ENCODE results near the gene POC1A.
"Not testable (repeated sequence)": the region's sequence is repeated elsewhere in the genome, so short reads cannot be mapped to it uniquely, and the experiment has no call there.

Gene POC1A

GRCh38 chr3:52036829-52037228, 117.4 kb downstream of the POC1A start:
- Histone ChIP-seq H3K4me1 (ENCODE audit: control insufficient read depth, insufficient read depth, low read length, poor library complexity, severe bottlenecking) (peaks cover 13% of the 10 kb centered on the region), H3K27ac (ENCODE audit: low read depth, low read length, severe bottlenecking) (no peak overlapping the region), H3K4me3 (ENCODE audit: extremely low read depth, insufficient read depth, low read length, poor library complexity, severe bottlenecking) (no peak overlapping the region), H3K9me3 (ENCODE audit: control insufficient read depth, low read length) (no peaks in the 10 kb centered on the region), H3K36me3 (ENCODE audit: control insufficient read depth, insufficient read depth, low read length) (no peaks in the 10 kb centered on the region)
- WGBS, 2 experiments (ENCODE audit: insufficient coverage in 2 of 2): no CpG with 5 or more reads among the region's 5 CpGs

GRCh38 chr3:52036222-52036694, 118.0 kb downstream of the POC1A start:
- Histone ChIP-seq H3K4me3 (ENCODE audit: extremely low read depth, insufficient read depth, low read length, poor library complexity, severe bottlenecking) (no peak overlapping the region), H3K4me1 (ENCODE audit: control insufficient read depth, insufficient read depth, low read length, poor library complexity, severe bottlenecking) (peaks cover 8% of the 10 kb centered on the region), H3K9me3 (ENCODE audit: control insufficient read depth, low read length) (no peaks in the 10 kb centered on the region), H3K27ac (ENCODE audit: low read depth, low read length, severe bottlenecking) (no peak overlapping the region), H3K36me3 (ENCODE audit: control insufficient read depth, insufficient read depth, low read length) (no peaks in the 10 kb centered on the region)
- WGBS, 2 experiments (ENCODE audit: insufficient coverage in 2 of 2): 96 to 97% methylated on average over 3 to 5 of the region's 5 CpGs

DNA sequence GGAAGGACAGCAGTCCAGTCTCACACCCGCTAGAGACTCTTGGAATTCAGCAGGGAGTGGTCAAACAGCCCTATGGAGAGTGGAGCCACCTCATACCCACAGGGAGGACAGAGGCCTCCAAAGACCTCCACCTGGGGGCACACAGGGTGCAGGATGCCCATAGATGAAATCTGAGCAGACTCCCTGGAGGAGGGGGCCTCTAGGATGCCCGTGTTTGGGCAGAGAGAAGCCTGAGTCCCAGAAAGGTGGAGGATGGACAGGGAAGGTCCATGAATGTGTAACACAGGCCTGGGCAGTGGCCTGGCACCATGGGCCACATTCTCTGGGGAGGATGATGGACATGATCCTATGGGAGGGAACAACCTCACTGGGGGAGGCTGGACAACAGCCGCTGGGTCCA, 119.6 kb downstream of the POC1A start:
- 84 to 93% methylated on average over 2 to 3 of the region's 3 CpGs for WGBS, 2 experiments (ENCODE audit: insufficient coverage in 2 of 2)
- Histone ChIP-seq H3K4me1 (ENCODE audit: control insufficient read depth, insufficient read depth, low read length, poor library complexity, severe bottlenecking) (peaks cover 7% of the 10 kb centered on the region), H3K9me3 (ENCODE audit: control insufficient read depth, low read length) (no peaks in the 10 kb centered on the region), H3K27ac (ENCODE audit: low read depth, low read length, severe bottlenecking) (no peak overlapping the region), H3K36me3 (ENCODE audit: control insufficient read depth, insufficient read depth, low read length) (no peaks in the 10 kb centered on the region), H3K4me3 (ENCODE audit: extremely low read depth, insufficient read depth, low read length, poor library complexity, severe bottlenecking) (no peak overlapping the region)

- WGBS, 2 experiments (ENCODE audit: insufficient coverage in 2 of 2): 89 to 94% methylated on average over 3 to 5 of the region's 5 CpGs
- H3K36me3 ChIP-seq (ENCODE audit: control insufficient read depth, insufficient read depth, low read length): no peaks in the 10 kb centered on the region
- no peaks in the 10 kb centered on the region for H3K9me3 ChIP-seq (ENCODE audit: control insufficient read depth, low read length)
- H3K27ac ChIP-seq (ENCODE audit: low read depth, low read length, severe bottlenecking): no peak overlapping the region
- H3K4me1 ChIP-seq (ENCODE audit: control insufficient read depth, insufficient read depth, low read length, poor library complexity, severe bottlenecking): peaks cover 7% of the 10 kb centered on the region
- H3K4me3 ChIP-seq (ENCODE audit: extremely low read depth, insufficient read depth, low read length, poor library complexity, severe bottlenecking): no peak overlapping the region
Measured at GRCh38 chr3:52034212-52034611, 120.0 kb downstream of the POC1A start.

GRCh38 chr3:52033748-52034147, 120.5 kb downstream of the POC1A start:
- H3K36me3 ChIP-seq (ENCODE audit: control insufficient read depth, insufficient read depth, low read length); H3K4me1 ChIP-seq (ENCODE audit: control insufficient read depth, insufficient read depth, low read length, poor library complexity, severe bottlenecking); H3K4me3 ChIP-seq (ENCODE audit: extremely low read depth, insufficient read depth, low read length, poor library complexity, severe bottlenecking); H3K9me3 ChIP-seq (ENCODE audit: control insufficient read depth, low read length); H3K27ac ChIP-seq (ENCODE audit: low read depth, low read length, severe bottlenecking): not testable (repeated sequence)
- WGBS, 2 experiments (ENCODE audit: insufficient coverage in 2 of 2): 94 to 96% methylated on average over 5 to 6 of the region's 6 CpGs

- WGBS, 2 experiments (ENCODE audit: insufficient coverage in 2 of 2): 86 to 91% methylated on average over 11 of the region's 11 CpGs
- peaks cover 10% of the 10 kb centered on the region for H3K4me1 ChIP-seq (ENCODE audit: control insufficient read depth, insufficient read depth, low read length, poor library complexity, severe bottlenecking)
- no peaks in the 10 kb centered on the region for H3K9me3 ChIP-seq (ENCODE audit: control insufficient read depth, low read length)
- no peak overlapping the region for H3K4me3 ChIP-seq (ENCODE audit: extremely low read depth, insufficient read depth, low read length, poor library complexity, severe bottlenecking)
- no peaks in the 10 kb centered on the region for H3K36me3 ChIP-seq (ENCODE audit: control insufficient read depth, insufficient read depth, low read length)
- H3K27ac ChIP-seq (ENCODE audit: low read depth, low read length, severe bottlenecking): no peak overlapping the region
Measured at GRCh38 chr3:52032702-52033408, 121.4 kb downstream of the POC1A start.

DNA sequence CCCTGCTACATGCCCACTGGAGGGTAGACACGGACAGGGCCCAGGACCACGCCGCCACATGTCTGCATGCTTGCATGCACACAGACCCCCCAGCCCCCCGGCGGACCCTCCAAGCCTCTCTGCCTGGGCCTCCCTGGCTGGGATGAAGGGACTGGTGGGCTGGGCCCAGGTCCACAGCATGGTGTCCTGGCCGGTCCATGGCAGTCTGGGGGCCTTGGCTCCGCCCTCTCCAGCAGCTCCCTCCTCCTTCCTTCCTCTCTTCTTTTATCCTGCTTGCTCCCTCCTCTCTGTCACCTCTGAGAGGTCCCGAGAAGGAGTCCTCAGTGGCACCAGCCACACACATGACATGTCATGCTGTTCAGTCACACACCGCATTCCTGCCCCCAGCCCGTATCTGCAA, 122.3 kb downstream of the POC1A start:
- no peaks in the 10 kb centered on the region for H3K9me3 ChIP-seq (ENCODE audit: control insufficient read depth, low read length)
- no peak overlapping the region for H3K4me3 ChIP-seq (ENCODE audit: extremely low read depth, insufficient read depth, low read length, poor library complexity, severe bottlenecking)
- no peak overlapping the region for H3K27ac ChIP-seq (ENCODE audit: low read depth, low read length, severe bottlenecking)
- WGBS, 2 experiments (ENCODE audit: insufficient coverage in 2 of 2): 88 to 89% methylated on average over 10 of the region's 10 CpGs
- H3K36me3 ChIP-seq (ENCODE audit: control insufficient read depth, insufficient read depth, low read length): no peaks in the 10 kb centered on the region
- H3K4me1 ChIP-seq (ENCODE audit: control insufficient read depth, insufficient read depth, low read length, poor library complexity, severe bottlenecking): peaks cover 10% of the 10 kb centered on the region

DNA sequence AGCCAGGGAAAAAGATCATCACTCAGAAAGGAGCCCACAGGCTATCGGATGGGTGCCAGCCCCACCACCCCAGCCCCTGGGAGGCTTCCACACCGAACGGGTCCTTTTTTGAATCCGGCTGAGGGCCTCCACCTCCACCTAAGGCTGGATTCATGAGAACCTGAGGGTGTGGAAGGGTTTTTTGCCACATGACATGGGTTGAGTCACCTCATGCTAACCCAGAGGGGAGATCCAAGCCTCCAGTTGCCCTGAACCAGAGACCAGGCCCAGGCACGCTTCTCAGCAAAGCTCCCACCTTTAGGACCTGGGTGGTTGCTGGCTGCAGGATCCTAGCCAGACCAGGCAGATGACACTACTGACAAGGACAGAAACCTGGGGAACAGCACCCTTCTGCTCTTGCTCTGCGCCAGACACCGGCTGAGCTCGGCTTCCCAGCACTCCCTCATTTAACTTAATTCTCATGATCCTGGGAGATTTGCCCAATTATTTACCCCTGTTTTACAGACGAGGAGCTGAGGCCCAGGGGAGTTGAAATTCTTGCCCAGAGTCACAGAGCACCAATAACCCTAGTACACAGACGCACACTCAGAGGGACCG, 123.4 kb downstream of the POC1A start:
- H3K9me3 ChIP-seq (ENCODE audit: control insufficient read depth, low read length): no peaks in the 10 kb centered on the region
- H3K36me3 ChIP-seq (ENCODE audit: control insufficient read depth, insufficient read depth, low read length): no peaks in the 10 kb centered on the region
- H3K4me3 ChIP-seq (ENCODE audit: extremely low read depth, insufficient read depth, low read length, poor library complexity, severe bottlenecking): no peak overlapping the region
- H3K4me1 ChIP-seq (ENCODE audit: control insufficient read depth, insufficient read depth, low read length, poor library complexity, severe bottlenecking): peaks cover 10% of the 10 kb centered on the region
- 97 to 98% methylated on average over 6 to 7 of the region's 11 CpGs for WGBS, 2 experiments (ENCODE audit: insufficient coverage in 2 of 2)
- no peak overlapping the region for H3K27ac ChIP-seq (ENCODE audit: low read depth, low read length, severe bottlenecking)

GRCh38 chr3:52029535-52029934, 124.7 kb downstream of the POC1A start:
- H3K9me3 ChIP-seq (ENCODE audit: control insufficient read depth, low read length): no peaks in the 10 kb centered on the region
- peaks cover 13% of the 10 kb centered on the region for H3K4me1 ChIP-seq (ENCODE audit: control insufficient read depth, insufficient read depth, low read length, poor library complexity, severe bottlenecking)
- H3K4me3 ChIP-seq (ENCODE audit: extremely low read depth, insufficient read depth, low read length, poor library complexity, severe bottlenecking): no peak overlapping the region
- no peak overlapping the region for H3K27ac ChIP-seq (ENCODE audit: low read depth, low read length, severe bottlenecking)
- no peaks in the 10 kb centered on the region for H3K36me3 ChIP-seq (ENCODE audit: control insufficient read depth, insufficient read depth, low read length)
- 89 to 97% methylated on average over 7 to 10 of the region's 10 CpGs for WGBS, 2 experiments (ENCODE audit: insufficient coverage in 2 of 2)

- no peak overlapping the region for H3K4me3 ChIP-seq (ENCODE audit: extremely low read depth, insufficient read depth, low read length, poor library complexity, severe bottlenecking)
- H3K36me3 ChIP-seq (ENCODE audit: control insufficient read depth, insufficient read depth, low read length): no peaks in the 10 kb centered on the region
- WGBS, 2 experiments (ENCODE audit: insufficient coverage in 2 of 2): 78 to 90% methylated on average over 9 of the region's 9 CpGs
- H3K27ac ChIP-seq (ENCODE audit: low read depth, low read length, severe bottlenecking): no peak overlapping the region
- peaks cover 18% of the 10 kb centered on the region for H3K4me1 ChIP-seq (ENCODE audit: control insufficient read depth, insufficient read depth, low read length, poor library complexity, severe bottlenecking)
- no peaks in the 10 kb centered on the region for H3K9me3 ChIP-seq (ENCODE audit: control insufficient read depth, low read length)
Measured at GRCh38 chr3:52029053-52029452, 125.2 kb downstream of the POC1A start.

DNA sequence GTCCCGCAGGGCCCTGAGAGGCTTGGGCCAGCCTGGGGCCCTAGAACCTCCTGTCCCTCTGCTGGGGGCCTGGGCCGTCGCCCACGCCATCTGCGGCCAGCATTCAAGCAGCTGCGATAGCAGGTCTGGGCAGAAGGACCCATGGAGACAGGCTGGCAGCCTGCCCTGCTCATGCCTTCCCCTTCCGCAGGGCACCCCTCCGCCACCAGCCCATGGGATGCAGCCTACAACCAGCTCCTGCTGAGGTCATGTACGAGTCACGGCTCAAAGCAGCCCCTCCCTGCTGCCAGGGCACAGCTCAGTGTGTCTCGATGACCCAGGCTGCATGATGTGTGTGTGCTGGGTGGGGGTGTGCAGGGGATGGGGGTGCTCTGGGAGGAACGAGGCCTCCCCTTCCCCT, 125.7 kb downstream of the POC1A start:
- H3K36me3 ChIP-seq (ENCODE audit: control insufficient read depth, insufficient read depth, low read length): no peaks in the 10 kb centered on the region
- 93 to 99% methylated on average over 8 to 10 of the region's 12 CpGs for WGBS, 2 experiments (ENCODE audit: insufficient coverage in 2 of 2)
- H3K4me3 ChIP-seq (ENCODE audit: extremely low read depth, insufficient read depth, low read length, poor library complexity, severe bottlenecking): no peak overlapping the region
- H3K9me3 ChIP-seq (ENCODE audit: control insufficient read depth, low read length): no peaks in the 10 kb centered on the region
- H3K4me1 ChIP-seq (ENCODE audit: control insufficient read depth, insufficient read depth, low read length, poor library complexity, severe bottlenecking): peaks cover 22% of the 10 kb centered on the region
- no peak overlapping the region for H3K27ac ChIP-seq (ENCODE audit: low read depth, low read length, severe bottlenecking)
